GM12891 (cell line): ENCODE results near the gene TM4SF1.

ENCODE experiments used
- PAX5 ChIP-seq: IDR thresholded peaks from 2 replicates; pipeline ENCODE4 v1.6.1; 2011; ENCODE audit warnings: low read length, moderate library complexity, mild to moderate bottlenecking; ENCODE audit not compliant: insufficient read depth, severe bottlenecking
- POLR2A ChIP-seq: IDR thresholded peaks from 2 replicates; pipeline ENCODE4 v1.6.1; 2011; ENCODE audit warnings: low read depth, low read length, control low read depth
- POLR2AphosphoS5 ChIP-seq: IDR thresholded peaks from 2 replicates; pipeline ENCODE4 v1.6.1; 2011; ENCODE audit warnings: low read depth, low read length, control low read depth
- POU2F2 ChIP-seq: IDR thresholded peaks from 2 replicates; pipeline ENCODE4 v1.6.1; 2011; ENCODE audit warnings: low read depth, mild to moderate bottlenecking, control low read depth, low read length, moderate library complexity
- SPI1 ChIP-seq: IDR thresholded peaks from 2 replicates; pipeline ENCODE4 v1.6.1; 2011; ENCODE audit warnings: low read depth, low read length, control low read depth
- TAF1 ChIP-seq: IDR thresholded peaks from 2 replicates; pipeline ENCODE4 v1.6.1; 2011; ENCODE audit warnings: low read depth, low read length, control low read depth

DNA sequence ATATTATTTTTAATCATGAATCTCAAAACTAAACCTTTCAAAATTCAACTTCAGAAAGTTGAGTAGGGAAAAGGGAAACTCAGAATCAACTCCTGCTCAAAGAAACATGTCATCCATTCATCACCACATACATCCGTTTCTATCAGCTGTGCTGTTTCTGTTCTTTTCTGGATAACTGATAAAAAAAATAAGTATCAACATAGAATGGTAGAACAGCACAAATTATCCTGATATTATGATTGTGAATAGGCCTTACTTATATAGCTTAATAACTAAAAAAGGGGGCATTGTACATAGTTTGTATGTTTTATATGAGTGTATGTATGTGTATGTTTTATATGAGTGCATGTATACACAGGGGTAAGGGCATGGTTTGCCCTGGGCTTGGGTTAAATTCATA, 3.1 kb downstream of the TM4SF1 start:
- TF ChIP-seq POLR2A (no peak), POLR2AphosphoS5 (no peak), TAF1 (no peak), PAX5 (no peak), SPI1 (no peak), POU2F2 (no peak)
